ENCODE data around the gene ZNF518A.

DNA sequence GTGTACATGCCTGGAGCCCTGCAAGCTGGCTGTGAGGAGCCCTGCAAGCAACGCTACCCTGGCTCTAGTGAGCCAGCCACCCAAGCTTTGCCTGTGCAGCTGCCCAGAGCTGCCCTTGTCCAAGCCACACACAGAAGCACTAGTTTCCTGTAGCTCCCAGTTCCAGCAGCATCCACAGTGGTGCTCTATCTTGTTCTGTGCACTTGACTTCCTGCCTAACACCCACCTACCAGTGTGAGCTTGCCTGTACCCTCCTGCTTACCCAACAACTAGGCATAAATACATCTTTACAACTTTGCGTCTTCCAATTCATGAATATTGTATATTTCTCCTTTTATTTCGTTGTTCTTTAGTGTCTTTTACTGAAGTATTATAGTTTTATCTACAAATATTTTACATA, 32.2 kb upstream of the ZNF518A start:
- TF ChIP-seq, protein P1, sequence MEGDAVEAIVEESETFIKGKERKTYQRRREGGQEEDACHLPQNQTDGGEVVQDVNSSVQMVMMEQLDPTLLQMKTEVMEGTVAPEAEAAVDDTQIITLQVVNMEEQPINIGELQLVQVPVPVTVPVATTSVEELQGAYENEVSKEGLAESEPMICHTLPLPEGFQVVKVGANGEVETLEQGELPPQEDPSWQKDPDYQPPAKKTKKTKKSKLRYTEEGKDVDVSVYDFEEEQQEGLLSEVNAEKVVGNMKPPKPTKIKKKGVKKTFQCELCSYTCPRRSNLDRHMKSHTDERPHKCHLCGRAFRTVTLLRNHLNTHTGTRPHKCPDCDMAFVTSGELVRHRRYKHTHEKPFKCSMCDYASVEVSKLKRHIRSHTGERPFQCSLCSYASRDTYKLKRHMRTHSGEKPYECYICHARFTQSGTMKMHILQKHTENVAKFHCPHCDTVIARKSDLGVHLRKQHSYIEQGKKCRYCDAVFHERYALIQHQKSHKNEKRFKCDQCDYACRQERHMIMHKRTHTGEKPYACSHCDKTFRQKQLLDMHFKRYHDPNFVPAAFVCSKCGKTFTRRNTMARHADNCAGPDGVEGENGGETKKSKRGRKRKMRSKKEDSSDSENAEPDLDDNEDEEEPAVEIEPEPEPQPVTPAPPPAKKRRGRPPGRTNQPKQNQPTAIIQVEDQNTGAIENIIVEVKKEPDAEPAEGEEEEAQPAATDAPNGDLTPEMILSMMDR (IDR thresholded peaks at IDR 0.05): no peak
- no peak for TF ChIP-seq POLR2A (IDR thresholded peaks at IDR 0.05)
